ENCODE data around the gene ZNF530. TPM values are rescaled to one million over a fixed set of nuclear protein-coding genes. Genes with fewer than 3 reads are reported as not detected.

The ZNF530 gene
- total RNA-seq, 1 donor from 2014 or later, result 20.4 TPM

- H3K36me3 Mint-ChIP-seq, result peaks cover 55% of the 10 kb centered on the region
- H3K4me3 Mint-ChIP-seq, result no peak overlapping the region
- H3K27ac ChIP-seq, result no peak overlapping the region
- H3K9ac ChIP-seq, result no peak overlapping the region
- TF ChIP-seq EZH2phosphoT487 (IDR thresholded peaks at IDR 0.05) (no peak), EZH2 (IDR thresholded peaks at IDR 0.05) (no peak)
- TF ChIP-seq, protein P1, sequence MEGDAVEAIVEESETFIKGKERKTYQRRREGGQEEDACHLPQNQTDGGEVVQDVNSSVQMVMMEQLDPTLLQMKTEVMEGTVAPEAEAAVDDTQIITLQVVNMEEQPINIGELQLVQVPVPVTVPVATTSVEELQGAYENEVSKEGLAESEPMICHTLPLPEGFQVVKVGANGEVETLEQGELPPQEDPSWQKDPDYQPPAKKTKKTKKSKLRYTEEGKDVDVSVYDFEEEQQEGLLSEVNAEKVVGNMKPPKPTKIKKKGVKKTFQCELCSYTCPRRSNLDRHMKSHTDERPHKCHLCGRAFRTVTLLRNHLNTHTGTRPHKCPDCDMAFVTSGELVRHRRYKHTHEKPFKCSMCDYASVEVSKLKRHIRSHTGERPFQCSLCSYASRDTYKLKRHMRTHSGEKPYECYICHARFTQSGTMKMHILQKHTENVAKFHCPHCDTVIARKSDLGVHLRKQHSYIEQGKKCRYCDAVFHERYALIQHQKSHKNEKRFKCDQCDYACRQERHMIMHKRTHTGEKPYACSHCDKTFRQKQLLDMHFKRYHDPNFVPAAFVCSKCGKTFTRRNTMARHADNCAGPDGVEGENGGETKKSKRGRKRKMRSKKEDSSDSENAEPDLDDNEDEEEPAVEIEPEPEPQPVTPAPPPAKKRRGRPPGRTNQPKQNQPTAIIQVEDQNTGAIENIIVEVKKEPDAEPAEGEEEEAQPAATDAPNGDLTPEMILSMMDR (IDR thresholded peaks at IDR 0.05), result no peak
- no peaks in the 10 kb centered on the region for H3F3A ChIP-seq (ENCODE audit: low read depth)
- H3K27ac Mint-ChIP-seq, result no peak overlapping the region
- no peak overlapping the region for H2AFZ ChIP-seq (replicated peaks)
- H4K20me1 ChIP-seq (ENCODE audit: low read depth), result no peaks in the 10 kb centered on the region
- peaks cover 30% of the 10 kb centered on the region for H3K9me3 ChIP-seq (ENCODE audit: low read depth)
- no peaks in the 10 kb centered on the region for H3K4me1 Mint-ChIP-seq
- no peak overlapping the region for H3K4me3 ChIP-seq
- H3K4me1 ChIP-seq, result no peaks in the 10 kb centered on the region
- H3K9me3 Mint-ChIP-seq, result peaks cover 95% of the 10 kb centered on the region
- no peaks in the 10 kb centered on the region for H3K27me3 ChIP-seq
- no peaks in the 10 kb centered on the region for H3K79me2 ChIP-seq (ENCODE audit: low read depth)
- DNase-seq (ENCODE audit: low spot score), result no peak
- peaks cover 5% of the 10 kb centered on the region for H3K27me3 Mint-ChIP-seq (ENCODE audit: insufficient read depth, low read depth)
- H3K36me3 ChIP-seq, result peaks cover 37% of the 10 kb centered on the region
- H3K4me2 ChIP-seq, result no peak overlapping the region
Measured at GRCh38 chr19:57570707-57571106, 29.0 kb upstream of the ZNF530 start.

GRCh38 chr19:57572415-57572947 lies 27.2 kb upstream of the ZNF530 start:
- Histone ChIP-seq H3F3A (ENCODE audit: low read depth) (no peaks in the 10 kb centered on the region), H3K4me1 (no peaks in the 10 kb centered on the region), H2AFZ (replicated peaks) (no peak overlapping the region), H3K4me3 (no peak overlapping the region), H3K27me3 (no peaks in the 10 kb centered on the region), H3K36me3 (peaks cover 43% of the 10 kb centered on the region), H4K20me1 (ENCODE audit: low read depth) (no peaks in the 10 kb centered on the region), H3K79me2 (ENCODE audit: low read depth) (peaks cover 12% of the 10 kb centered on the region), H3K27ac (no peak overlapping the region), H3K4me2 (no peak overlapping the region), H3K9me3 (ENCODE audit: low read depth) (peaks cover 14% of the 10 kb centered on the region), H3K9ac (no peak overlapping the region)
- TF ChIP-seq EZH2phosphoT487 (IDR thresholded peaks at IDR 0.05), result no peak
- no peak for TF ChIP-seq EZH2 (IDR thresholded peaks at IDR 0.05)
- TF ChIP-seq, protein P1 (IDR thresholded peaks at IDR 0.05), result no peak
- Mint-ChIP-seq H3K27me3 (ENCODE audit: insufficient read depth, low read depth) (peaks cover 3% of the 10 kb centered on the region), H3K27ac (no peak overlapping the region), H3K36me3 (peaks cover 68% of the 10 kb centered on the region), H3K4me3 (no peak overlapping the region), H3K9me3 (peaks cover 94% of the 10 kb centered on the region), H3K4me1 (no peaks in the 10 kb centered on the region)
- DNase-seq (ENCODE audit: low spot score), result no peak

GRCh38 chr19:57576661-57577060 lies 23.0 kb upstream of the ZNF530 start:
- H3K36me3 ChIP-seq, result peaks cover 42% of the 10 kb centered on the region

More at GRCh38 chr19:57576661-57577060, 23.0 kb upstream of the ZNF530 start:
- no peak overlapping the region for H3K27ac Mint-ChIP-seq
- no peak overlapping the region for H2AFZ ChIP-seq (replicated peaks)
- H3K27ac ChIP-seq, result no peak overlapping the region
- H3K4me1 Mint-ChIP-seq, result peaks cover 5% of the 10 kb centered on the region
- H3K36me3 Mint-ChIP-seq, result peaks cover 68% of the 10 kb centered on the region
- H3K4me1 ChIP-seq, result no peaks in the 10 kb centered on the region
- H3K79me2 ChIP-seq (ENCODE audit: low read depth), result peaks cover 22% of the 10 kb centered on the region
- peak overlapping the region; percentile 42 for H3K4me3 Mint-ChIP-seq
- no peak for DNase-seq (ENCODE audit: low spot score)
- no peak overlapping the region for H3K9ac ChIP-seq
- no peaks in the 10 kb centered on the region for H3F3A ChIP-seq (ENCODE audit: low read depth)
- no peaks in the 10 kb centered on the region for H3K27me3 ChIP-seq
- no peaks in the 10 kb centered on the region for H4K20me1 ChIP-seq (ENCODE audit: low read depth)
- peaks cover 80% of the 10 kb centered on the region for H3K9me3 Mint-ChIP-seq
- H3K27me3 Mint-ChIP-seq (ENCODE audit: insufficient read depth, low read depth), result peaks cover 7% of the 10 kb centered on the region
- TF ChIP-seq, protein P1 (IDR thresholded peaks at IDR 0.05), result no peak
- H3K4me2 ChIP-seq, result no peak overlapping the region
- no peak overlapping the region for H3K4me3 ChIP-seq
- H3K9me3 ChIP-seq (ENCODE audit: low read depth), result peaks cover 12% of the 10 kb centered on the region

Data from neural progenitor cell (in vitro differentiated cells).